K562 (cell line): ENCODE measurements around the gene BLTP2. TPM values are rescaled to one million over a fixed set of nuclear protein-coding genes. Genes with fewer than 3 reads are reported as not detected.

Source experiments
- CBFA2T2 ChIP-seq: fragments of 450-650 bp; conservative IDR thresholded peaks from 2 replicates; pipeline ENCODE4 v1.6.1; 2017; ENCODE audit warnings: mild to moderate bottlenecking
- ETV1 ChIP-seq: fragments of 450-650 bp; conservative IDR thresholded peaks from 2 replicates; pipeline ENCODE4 v1.6.1; 2016; ENCODE audit warnings: missing genetic modification characterization, control low read depth, low read depth, missing compliant biosample characterization
- NR2F6 ChIP-seq: fragments of 450-650 bp; formaldehyde crosslinking; IDR thresholded peaks from 2 replicates; pipeline ENCODE4 v1.4.0; 2020; ENCODE audit warnings: mild to moderate bottlenecking
- POLR2A ChIP-seq: fragments of 450-650 bp; conservative IDR thresholded peaks from 2 replicates; pipeline ENCODE4 v1.6.1; 2016
- SMAD3 ChIP-seq: fragments of 450-650 bp; formaldehyde crosslinking; conservative IDR thresholded peaks from 2 replicates; pipeline ENCODE4 v1.4.0; 2020; ENCODE audit warnings: mild to moderate bottlenecking
- SMARCC2 ChIP-seq: fragments of 450-650 bp; IDR thresholded peaks from 2 replicates; pipeline ENCODE4 v1.6.1; 2017; ENCODE audit warnings: antibody characterized with exemption, moderate library complexity, mild to moderate bottlenecking, low read depth
- ZNF217 ChIP-seq: sonication (generic); formaldehyde crosslinking; IDR thresholded peaks from 2 replicates; pipeline ENCODE4 v1.8.0; 2022; ENCODE audit warnings: mild to moderate bottlenecking, missing genetic modification reagents
- ZNF695 ChIP-seq: fragments of 450-650 bp; formaldehyde crosslinking; IDR thresholded peaks from 2 replicates; pipeline ENCODE4 v1.4.0; 2020; ENCODE audit warnings: mild to moderate bottlenecking, moderate library complexity
- ZNF79 ChIP-seq: fragments of 250-450 bp; sonication (Bioruptor Pico); IDR thresholded peaks from 2 replicates; pipeline ENCODE4 v1.4.0; 2020; ENCODE audit warnings: low read depth, mild to moderate bottlenecking, moderate library complexity
- polyA plus RNA-seq, 8 experiments: library from polyadenylated mRNA; depleted of rRNA in 4 of 8; stranded (reverse) in 5 of 8; unstranded in 3 of 8; fragments of >200 nt; fragmentation: Nextera tagmentation in 2 of 8; fragmentation: Illumina TruSeq in 1 of 8; extraction: Ambion mirVana in 2 of 8; extraction: Trizol in 1 of 8; gene quantifications; 2 replicates each; pipeline versions ENCODE4 v1.2.1 to v1.2.3, GENCODE V29; 2011 to 2014; ENCODE audit warnings: inconsistent platforms in 1 of 8, missing spikeins in 1 of 8
- total RNA-seq, 7 experiments: library from RNA; depleted of rRNA in 6 of 7; stranded (reverse); fragments of >200 nt in 6 of 7; fragmentation: Illumina TruSeq in 2 of 7; extraction: Trizol in 2 of 7; gene quantifications; 2 replicates each; pipeline versions ENCODE4 v1.2.1 to v1.2.3, GENCODE V29; 2011 to 2021; ENCODE audit warnings: low replicate concordance in 1 of 7
- TF ChIP-seq, protein P1 (sequence below), 2 experiments: fragments of 450-650 bp in 1 of 2; sonication (generic) in 1 of 2; formaldehyde crosslinking in 1 of 2; IDR thresholded peaks in 1 of 2; conservative IDR thresholded peaks in 1 of 2; 2 replicates each; pipeline versions ENCODE4 v1.6.1 to v1.8.1; 2016 to 2023; ENCODE audit warnings: mild to moderate bottlenecking in 2 of 2, moderate library complexity in 2 of 2, inconsistent platforms in 1 of 2, missing genetic modification reagents in 1 of 2
- TF ChIP-seq, protein P2 (sequence below): fragments of 450-650 bp; IDR thresholded peaks from 2 replicates; pipeline ENCODE4 v1.6.1; 2016; ENCODE audit warnings: antibody characterized with exemption
- TF ChIP-seq, protein P3 (sequence below): fragments of 250-450 bp; sonication (Bioruptor Pico); IDR thresholded peaks from 2 replicates; pipeline ENCODE4 v1.8.0; 2022; ENCODE audit warnings: inconsistent platforms
- TF ChIP-seq, protein P4 (sequence below): fragments of 250-450 bp; sonication (Bioruptor Pico); IDR thresholded peaks from 2 replicates; pipeline ENCODE4 v1.4.0; 2020; ENCODE audit warnings: borderline replicate concordance
- TF ChIP-seq, protein P5 (sequence below): fragments of 250-450 bp; sonication (Bioruptor Pico); IDR thresholded peaks from 2 replicates; pipeline ENCODE4 v1.8.0; 2021; ENCODE audit warnings: moderate library complexity, mild to moderate bottlenecking, inconsistent platforms
- TF ChIP-seq, protein P6 (sequence below): sonication (generic); formaldehyde crosslinking; IDR thresholded peaks from 2 replicates; pipeline ENCODE4 v1.9.0; 2022; ENCODE audit warnings: mild to moderate bottlenecking, missing genetic modification reagents
- TF ChIP-seq, protein P7 (sequence below): fragments of 200-800 bp; sonication (Bioruptor generic); IDR thresholded peaks from 2 replicates; pipeline ENCODE4 v1.6.1; 2017; ENCODE audit warnings: missing genetic modification characterization, missing compliant biosample characterization
- TF ChIP-seq, protein P8 (sequence below): fragments of 450-650 bp; IDR thresholded peaks from 2 replicates; pipeline ENCODE4 v1.6.1; 2016; ENCODE audit warnings: missing biosample characterization, missing genetic modification characterization

Gene BLTP2
- total and polyA plus RNA-seq, 9 of the 15 experiments (the other 6 are each of a cell fraction or from before 2014, with no cell fraction given), result 14.7 to 174 (median 103) TPM

DNA sequence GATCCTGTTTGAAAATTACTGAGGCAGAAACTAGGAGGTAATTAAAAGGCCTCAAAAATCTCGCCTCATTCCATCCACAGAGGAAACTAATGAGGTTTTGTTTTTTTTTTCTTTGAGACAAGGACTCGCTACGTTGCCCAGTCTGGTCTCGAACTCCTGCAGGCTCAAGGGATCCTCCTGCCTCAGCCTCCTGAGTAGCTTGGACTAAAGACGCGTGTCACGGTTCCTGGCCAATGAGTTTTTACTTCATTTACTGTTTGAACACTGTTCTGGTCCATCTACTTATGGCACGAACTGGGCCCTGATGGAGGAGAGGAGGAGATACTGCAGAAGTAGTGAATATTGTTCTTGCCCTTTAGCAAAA, 600 bp upstream of the BLTP2 start (continued):
- TF ChIP-seq, protein P1, sequence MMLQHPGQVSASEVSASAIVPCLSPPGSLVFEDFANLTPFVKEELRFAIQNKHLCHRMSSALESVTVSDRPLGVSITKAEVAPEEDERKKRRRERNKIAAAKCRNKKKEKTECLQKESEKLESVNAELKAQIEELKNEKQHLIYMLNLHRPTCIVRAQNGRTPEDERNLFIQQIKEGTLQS (IDR thresholded peaks at IDR 0.05), result no peak
- TF ChIP-seq, protein P1 (CRISPR knock-in tag; conservative IDR thresholded peaks at IDR 0.05), result 0 out of 2 replicates have a peak, but pooled peaks have one; percentile 15
- TF ChIP-seq SMARCC2 (0 out of 2 replicates have a peak, but pooled peaks have one; percentile 8), ZNF79 (CRISPR knock-in tag) (no peak), SMAD3 (CRISPR knock-in tag) (no peak), ZNF695 (CRISPR knock-in tag) (no peak), ETV1 (tag) (0 out of 2 replicates have a peak, but pooled peaks have one; percentile 4), NR2F6 (CRISPR knock-in tag) (no peak), CBFA2T2 (no peak), ZNF217 (no peak), POLR2A (0 out of 2 replicates have a peak, but pooled peaks have one; percentile 17)
- TF ChIP-seq, protein P2, sequence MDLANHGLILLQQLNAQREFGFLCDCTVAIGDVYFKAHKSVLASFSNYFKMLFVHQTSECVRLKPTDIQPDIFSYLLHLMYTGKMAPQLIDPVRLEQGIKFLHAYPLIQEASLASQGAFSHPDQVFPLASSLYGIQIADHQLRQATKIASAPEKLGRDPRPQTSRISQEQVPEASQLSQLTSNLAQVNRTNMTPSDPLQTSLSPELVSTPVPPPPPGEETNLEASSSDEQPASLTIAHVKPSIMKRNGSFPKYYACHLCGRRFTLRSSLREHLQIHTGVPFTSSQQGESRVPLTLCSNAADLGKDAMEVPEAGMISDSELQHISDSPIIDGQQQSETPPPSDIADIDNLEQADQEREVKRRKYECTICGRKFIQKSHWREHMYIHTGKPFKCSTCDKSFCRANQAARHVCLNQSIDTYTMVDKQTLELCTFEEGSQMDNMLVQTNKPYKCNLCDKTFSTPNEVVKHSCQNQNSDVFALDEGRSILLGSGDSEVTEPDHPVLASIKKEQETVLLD, result no peak; the same call in 1 of the 2 replicates
- TF ChIP-seq, protein P3, sequence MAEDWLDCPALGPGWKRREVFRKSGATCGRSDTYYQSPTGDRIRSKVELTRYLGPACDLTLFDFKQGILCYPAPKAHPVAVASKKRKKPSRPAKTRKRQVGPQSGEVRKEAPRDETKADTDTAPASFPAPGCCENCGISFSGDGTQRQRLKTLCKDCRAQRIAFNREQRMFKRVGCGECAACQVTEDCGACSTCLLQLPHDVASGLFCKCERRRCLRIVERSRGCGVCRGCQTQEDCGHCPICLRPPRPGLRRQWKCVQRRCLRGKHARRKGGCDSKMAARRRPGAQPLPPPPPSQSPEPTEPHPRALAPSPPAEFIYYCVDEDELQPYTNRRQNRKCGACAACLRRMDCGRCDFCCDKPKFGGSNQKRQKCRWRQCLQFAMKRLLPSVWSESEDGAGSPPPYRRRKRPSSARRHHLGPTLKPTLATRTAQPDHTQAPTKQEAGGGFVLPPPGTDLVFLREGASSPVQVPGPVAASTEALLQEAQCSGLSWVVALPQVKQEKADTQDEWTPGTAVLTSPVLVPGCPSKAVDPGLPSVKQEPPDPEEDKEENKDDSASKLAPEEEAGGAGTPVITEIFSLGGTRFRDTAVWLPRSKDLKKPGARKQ, result no peak
- TF ChIP-seq, protein P4, sequence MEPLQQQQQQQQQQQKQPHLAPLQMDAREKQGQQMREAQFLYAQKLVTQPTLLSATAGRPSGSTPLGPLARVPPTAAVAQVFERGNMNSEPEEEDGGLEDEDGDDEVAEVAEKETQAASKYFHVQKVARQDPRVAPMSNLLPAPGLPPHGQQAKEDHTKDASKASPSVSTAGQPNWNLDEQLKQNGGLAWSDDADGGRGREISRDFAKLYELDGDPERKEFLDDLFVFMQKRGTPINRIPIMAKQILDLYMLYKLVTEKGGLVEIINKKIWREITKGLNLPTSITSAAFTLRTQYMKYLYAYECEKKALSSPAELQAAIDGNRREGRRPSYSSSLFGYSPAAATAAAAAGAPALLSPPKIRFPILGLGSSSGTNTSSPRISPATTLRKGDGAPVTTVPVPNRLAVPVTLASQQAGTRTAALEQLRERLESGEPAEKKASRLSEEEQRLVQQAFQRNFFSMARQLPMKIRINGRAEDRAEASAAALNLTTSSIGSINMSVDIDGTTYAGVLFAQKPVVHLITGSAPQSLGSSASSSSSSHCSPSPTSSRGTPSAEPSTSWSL, result no peak
- TF ChIP-seq, protein P5, sequence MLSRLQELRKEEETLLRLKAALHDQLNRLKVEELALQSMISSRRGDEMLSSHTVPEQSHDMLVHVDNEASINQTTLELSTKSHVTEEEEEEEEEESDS (CRISPR knock-in tag), result no peak
- TF ChIP-seq, protein P6, sequence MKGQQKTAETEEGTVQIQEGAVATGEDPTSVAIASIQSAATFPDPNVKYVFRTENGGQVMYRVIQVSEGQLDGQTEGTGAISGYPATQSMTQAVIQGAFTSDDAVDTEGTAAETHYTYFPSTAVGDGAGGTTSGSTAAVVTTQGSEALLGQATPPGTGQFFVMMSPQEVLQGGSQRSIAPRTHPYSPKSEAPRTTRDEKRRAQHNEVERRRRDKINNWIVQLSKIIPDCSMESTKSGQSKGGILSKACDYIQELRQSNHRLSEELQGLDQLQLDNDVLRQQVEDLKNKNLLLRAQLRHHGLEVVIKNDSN (CRISPR knock-in tag), result no peak
- TF ChIP-seq, protein P7, sequence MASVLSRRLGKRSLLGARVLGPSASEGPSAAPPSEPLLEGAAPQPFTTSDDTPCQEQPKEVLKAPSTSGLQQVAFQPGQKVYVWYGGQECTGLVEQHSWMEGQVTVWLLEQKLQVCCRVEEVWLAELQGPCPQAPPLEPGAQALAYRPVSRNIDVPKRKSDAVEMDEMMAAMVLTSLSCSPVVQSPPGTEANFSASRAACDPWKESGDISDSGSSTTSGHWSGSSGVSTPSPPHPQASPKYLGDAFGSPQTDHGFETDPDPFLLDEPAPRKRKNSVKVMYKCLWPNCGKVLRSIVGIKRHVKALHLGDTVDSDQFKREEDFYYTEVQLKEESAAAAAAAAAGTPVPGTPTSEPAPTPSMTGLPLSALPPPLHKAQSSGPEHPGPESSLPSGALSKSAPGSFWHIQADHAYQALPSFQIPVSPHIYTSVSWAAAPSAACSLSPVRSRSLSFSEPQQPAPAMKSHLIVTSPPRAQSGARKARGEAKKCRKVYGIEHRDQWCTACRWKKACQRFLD (CRISPR knock-in tag), result no peak
- TF ChIP-seq, protein P8, sequence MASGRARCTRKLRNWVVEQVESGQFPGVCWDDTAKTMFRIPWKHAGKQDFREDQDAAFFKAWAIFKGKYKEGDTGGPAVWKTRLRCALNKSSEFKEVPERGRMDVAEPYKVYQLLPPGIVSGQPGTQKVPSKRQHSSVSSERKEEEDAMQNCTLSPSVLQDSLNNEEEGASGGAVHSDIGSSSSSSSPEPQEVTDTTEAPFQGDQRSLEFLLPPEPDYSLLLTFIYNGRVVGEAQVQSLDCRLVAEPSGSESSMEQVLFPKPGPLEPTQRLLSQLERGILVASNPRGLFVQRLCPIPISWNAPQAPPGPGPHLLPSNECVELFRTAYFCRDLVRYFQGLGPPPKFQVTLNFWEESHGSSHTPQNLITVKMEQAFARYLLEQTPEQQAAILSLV (tag), result no peak
